GM12875 (cell line): ENCODE measurements around the gene LOXL1.

Experiments used
- H3K4me3 ChIP-seq: one replicate; pipeline ENCODE4 v1.5.1; 2011; ENCODE audit warnings: low read depth, low read length, control low read depth
- CTCF ChIP-seq: IDR thresholded peaks from 2 replicates; pipeline ENCODE4 v1.5.1; 2011; ENCODE audit warnings: low read depth, mild to moderate bottlenecking, control low read depth, inconsistent platforms, low read length, moderate library complexity, borderline replicate concordance; ENCODE audit not compliant: insufficient read depth

LOXL1 gene

GRCh38 chr15:73886717-73887345 is 39.4 kb upstream of the LOXL1 start:
- no peak for TF ChIP-seq CTCF
- H3K4me3 ChIP-seq, result no peak overlapping the region

- no peak for TF ChIP-seq CTCF
- H3K4me3 ChIP-seq, result no peak overlapping the region
These were observed 38.8 kb upstream of the LOXL1 start for GRCh38 chr15:73887481-73887880.

GRCh38 chr15:73888224-73889041 is 37.8 kb upstream of the LOXL1 start:
- no peak for TF ChIP-seq CTCF
- no peak overlapping the region for H3K4me3 ChIP-seq

GRCh38 chr15:73889053-73889761 is 37.1 kb upstream of the LOXL1 start:
- TF ChIP-seq CTCF, result no peak
- H3K4me3 ChIP-seq, result no peak overlapping the region

- TF ChIP-seq CTCF, result no peak
- H3K4me3 ChIP-seq, result no peak overlapping the region
These were observed 36.5 kb upstream of the LOXL1 start for GRCh38 chr15:73889762-73890124.

GRCh38 chr15:73891328-73892315 is 34.6 kb upstream of the LOXL1 start:
- no peak overlapping the region for H3K4me3 ChIP-seq
- no peak for TF ChIP-seq CTCF
